H1 (cell line): Measurements from ENCODE around the gene MSI2. TPM values are rescaled to one million over a fixed set of nuclear protein-coding genes. Genes with fewer than 3 reads are reported as not detected.

ENCODE experiments used
- CTCF ChIA-PET: fragments of 300-600 bp; sonication (Branson Sonifier 250); formaldehyde crosslinking; loops from one replicate; lab custom pipeline; 2021; ENCODE audit not compliant: partially characterized antibody; lab: Charles Lee
- POLR2A ChIA-PET: fragments of 300-600 bp; sonication (Branson Sonifier 250); formaldehyde crosslinking; loops from one replicate; lab custom pipeline; 2021; ENCODE audit warnings: inconsistent platforms; ENCODE audit not compliant: partially characterized antibody; lab: Charles Lee
- DNase-seq, 2 experiments: peaks; one replicate each; pipeline versions ENCODE4 v3.0.0 to v3.0.0-alpha.2; 2010 to 2022; ENCODE audit warnings: low spot score in 2 of 2, low read depth in 1 of 2, mixed read lengths in 1 of 2
- FAIRE-seq: peaks from 2 replicates; lab custom pipeline; 2011; peaks lifted over from hg19 to GRCh38; lab: Jason Lieb, UNC
- H2AFZ ChIP-seq: 2 replicates; pipeline ENCODE4 v1.8.1; 2012; ENCODE audit warnings: low read length, inconsistent platforms
- H2AK5ac ChIP-seq: 2 replicates; pipeline ENCODE4 v1.6.1; 2013; ENCODE audit warnings: low read depth, low read length
- H2BK120ac ChIP-seq: replicated peaks from 2 replicates; pipeline ENCODE3; 2013; ENCODE audit warnings: low read depth, low read length, inconsistent platforms
- H2BK12ac ChIP-seq: 2 replicates; pipeline ENCODE4 v1.6.1; 2013; ENCODE audit warnings: low read depth, low read length
- H2BK15ac ChIP-seq: 2 replicates; pipeline ENCODE4 v1.6.1; 2013; ENCODE audit warnings: low read length
- H2BK20ac ChIP-seq: 2 replicates; pipeline ENCODE4 v1.6.1; 2013; ENCODE audit warnings: low read length
- H2BK5ac ChIP-seq: 2 replicates; pipeline ENCODE4 v1.6.1; 2013; ENCODE audit warnings: low read depth, low read length
- H3K14ac ChIP-seq: 2 replicates; pipeline ENCODE4 v1.6.1; 2013; ENCODE audit warnings: inconsistent platforms; ENCODE audit not compliant: insufficient read length
- H3K18ac ChIP-seq: 2 replicates; pipeline ENCODE4 v1.6.1; 2013; ENCODE audit warnings: low read length; ENCODE audit errors: extremely low read depth
- H3K23ac ChIP-seq: 2 replicates; pipeline ENCODE4 v1.6.1; 2013; ENCODE audit warnings: inconsistent platforms; ENCODE audit not compliant: insufficient read length
- H3K23me2 ChIP-seq: 2 replicates; pipeline ENCODE4 v1.6.1; 2013; ENCODE audit warnings: low read depth, low read length
- H3K27ac ChIP-seq: 2 replicates; pipeline ENCODE4 v1.6.1; 2011; ENCODE audit warnings: low read depth, low read length, inconsistent platforms
- H3K27me3 ChIP-seq, 4 experiments: replicated peaks in 1 of 4; 1 replicate in 1 of 4; 2 replicates in 3 of 4; pipeline versions ENCODE4 v1.6.1 to v1.8.1; 2011 to 2013; ENCODE audit warnings: low read length in 3 of 4, mild to moderate bottlenecking in 3 of 4, inconsistent platforms in 2 of 4, mixed read lengths in 2 of 4, moderate library complexity in 1 of 4; ENCODE audit not compliant: control insufficient read depth in 3 of 4, insufficient read depth in 3 of 4; ENCODE audit errors: extremely low read depth in 1 of 4
- H3K36me3 ChIP-seq, 4 experiments: 2 replicates each; pipeline versions ENCODE4 v1.6.1 to v1.8.1; 2011 to 2013; ENCODE audit warnings: mild to moderate bottlenecking in 4 of 4, low read length in 3 of 4, moderate library complexity in 2 of 4, control low read depth in 1 of 4, inconsistent platforms in 1 of 4; ENCODE audit not compliant: insufficient read depth in 4 of 4, control insufficient read depth in 2 of 4
- H3K4ac ChIP-seq: replicated peaks from 2 replicates; pipeline ENCODE3; 2013; ENCODE audit warnings: low read length, low read depth, mixed read lengths, inconsistent platforms; ENCODE audit not compliant: insufficient read length
- H3K4me1 ChIP-seq, 4 experiments: replicated peaks in 1 of 4; 1 replicate in 1 of 4; 2 replicates in 3 of 4; pipeline versions ENCODE4 v1.6.1 to v1.8.1; 2011 to 2013; ENCODE audit warnings: low read length in 3 of 4, inconsistent platforms in 2 of 4, mixed read lengths in 1 of 4; ENCODE audit not compliant: insufficient read depth in 4 of 4, control insufficient read depth in 3 of 4
- H3K4me2 ChIP-seq, 2 experiments: 2 replicates each; pipeline versions ENCODE4 v1.6.1 to v1.8.1; 2011 to 2013; ENCODE audit warnings: low read depth in 2 of 2, low read length in 2 of 2, control low read depth in 1 of 2, inconsistent platforms in 1 of 2, mild to moderate bottlenecking in 1 of 2; ENCODE audit not compliant: insufficient read depth in 1 of 2
- H3K4me3 ChIP-seq, 4 experiments: fragments of 200-600, 300-600 bp in 1 of 4; sonication (generic), shearing (Covaris generic), sonication (Bioruptor Twin) in 1 of 4; 2 replicates each; pipeline versions ENCODE4 v1.5.1 to v1.8.1; 2011 to 2016; ENCODE audit warnings: low read length in 4 of 4, low read depth in 3 of 4, control low read depth in 2 of 4, inconsistent platforms in 2 of 4, mild to moderate bottlenecking in 2 of 4, mixed read lengths in 1 of 4, moderate library complexity in 1 of 4; ENCODE audit not compliant: insufficient read depth in 2 of 4; ENCODE audit errors: extremely low read depth in 1 of 4
- H3K56ac ChIP-seq: replicated peaks from 2 replicates; pipeline ENCODE3; 2013; ENCODE audit warnings: low read depth, mild to moderate bottlenecking, mixed read lengths, low read length, inconsistent platforms; ENCODE audit not compliant: insufficient read length
- H3K79me1 ChIP-seq: 2 replicates; pipeline ENCODE4 v1.6.1; 2013; ENCODE audit warnings: low read depth, low read length, control low read depth
- H3K79me2 ChIP-seq, 2 experiments: 2 replicates each; pipeline versions ENCODE4 v1.6.1 to v1.8.1; 2012 to 2013; ENCODE audit warnings: low read length in 2 of 2, mild to moderate bottlenecking in 2 of 2, inconsistent platforms in 1 of 2; ENCODE audit not compliant: insufficient read depth in 2 of 2, control insufficient read depth in 1 of 2
- H3K9ac ChIP-seq, 4 experiments: replicated peaks in 1 of 4; 1 replicate in 1 of 4; 2 replicates in 3 of 4; pipeline versions ENCODE4 v1.6.1 to v1.8.1; 2011 to 2013; ENCODE audit warnings: low read depth in 3 of 4, low read length in 3 of 4, control low read depth in 2 of 4, mild to moderate bottlenecking in 2 of 4, moderate library complexity in 2 of 4, inconsistent platforms in 1 of 4; ENCODE audit errors: extremely low read depth in 1 of 4
- H3K9me3 ChIP-seq, 2 experiments: 2 replicates each; pipeline versions ENCODE4 v1.6.1 to v1.8.1; 2012 to 2013; ENCODE audit warnings: mild to moderate bottlenecking in 2 of 2, moderate library complexity in 2 of 2, control low read depth in 1 of 2, inconsistent platforms in 1 of 2, low read depth in 1 of 2, low read length in 1 of 2, mixed read lengths in 1 of 2; ENCODE audit not compliant: insufficient read depth in 2 of 2
- H4K20me1 ChIP-seq, 2 experiments: replicated peaks in 1 of 2; 2 replicates each; pipeline versions ENCODE3 to v1.8.1; 2011 to 2013; ENCODE audit warnings: inconsistent platforms in 2 of 2, low read length in 2 of 2, mild to moderate bottlenecking in 1 of 2; ENCODE audit not compliant: insufficient read depth in 2 of 2, control insufficient read depth in 1 of 2
- H4K5ac ChIP-seq: 2 replicates; pipeline ENCODE4 v1.6.1; 2013; ENCODE audit warnings: low read length, low read depth, mixed read lengths, inconsistent platforms; ENCODE audit not compliant: insufficient read length
- H4K8ac ChIP-seq: 2 replicates; pipeline ENCODE4 v1.8.0; 2013; ENCODE audit warnings: mild to moderate bottlenecking, moderate library complexity, low read length, inconsistent platforms; ENCODE audit not compliant: insufficient read depth; ENCODE audit errors: extremely low read depth
- H4K91ac ChIP-seq: replicated peaks from 2 replicates; pipeline ENCODE3; 2013; ENCODE audit warnings: low read length, mixed read lengths, inconsistent platforms; ENCODE audit not compliant: insufficient read length
- ASH2L ChIP-seq: fragments of 200-600, 300-600 bp; sonication (generic); IDR thresholded peaks from one replicate; pipeline ENCODE4 v1.7.1; 2017; ENCODE audit warnings: low read length
- HDAC6 ChIP-seq: IDR thresholded peaks from one replicate; pipeline ENCODE4 v1.7.1; 2012; ENCODE audit warnings: low read depth, mild to moderate bottlenecking, inconsistent platforms, low read length, moderate library complexity
- MAFK ChIP-seq: IDR thresholded peaks from 2 replicates; pipeline ENCODE4 v1.6.1; 2012; ENCODE audit warnings: low read depth, mild to moderate bottlenecking, improper control_type of control experiment, low read length
- POLR2A ChIP-seq, 2 experiments: IDR thresholded peaks; 1 replicate in 1 of 2; 2 replicates in 1 of 2; pipeline ENCODE4 v1.6.1; 2011; ENCODE audit warnings: low read depth in 2 of 2, low read length in 2 of 2, mild to moderate bottlenecking in 2 of 2; ENCODE audit errors: control extremely low read depth in 1 of 2
- RNF2 ChIP-seq: fragments of 200-900, 300-1000 bp; sonication (generic); IDR thresholded peaks from 2 replicates; pipeline ENCODE4 v1.7.1; 2016; ENCODE audit warnings: borderline replicate concordance, low read depth, mild to moderate bottlenecking, antibody characterized with exemption, low read length; ENCODE audit not compliant: poor library complexity, severe bottlenecking; ENCODE audit errors: missing control alignments
- SRF ChIP-seq: IDR thresholded peaks from 2 replicates; pipeline ENCODE4 v1.6.1; 2011; ENCODE audit warnings: mild to moderate bottlenecking, low read depth, low read length, moderate library complexity
- SUZ12 ChIP-seq: fragments of 200-600 bp; sonication (generic); IDR thresholded peaks from 2 replicates; pipeline ENCODE4 v1.6.1; 2012; ENCODE audit warnings: mild to moderate bottlenecking, inconsistent platforms, low read length, moderate library complexity, mixed read lengths
- WGBS, 2 experiments: shearing (Covaris generic) in 1 of 2; methylation state at CpG; one replicate each; pipeline versions ENCODE4 v1.1.6 to v1.1.7; 2013 to 2015; ENCODE audit warnings: low lambda C conversion rate in 2 of 2, mixed read lengths in 2 of 2, inconsistent platforms in 1 of 2, low coverage in 1 of 2, missing lambda C conversion rate in 1 of 2; ENCODE audit not compliant: insufficient replicate concordance in 2 of 2, insufficient coverage in 1 of 2, insufficient read length in 1 of 2; ENCODE audit errors: extremely low coverage in 1 of 2, missing lambda C conversion rate in 1 of 2; 5-methylcytosine and 5-hydroxymethylcytosine counted together
- polyA plus RNA-seq, 7 experiments: library from polyadenylated mRNA; depleted of rRNA in 3 of 7; stranded (reverse) in 5 of 7; unstranded in 2 of 7; fragments of >200 nt in 5 of 7; fragments of 200-250 nt in 2 of 7; gene quantifications; 1 replicate in 5 of 7; 2 replicates in 1 of 7; 4 replicates in 1 of 7; pipeline versions ENCODE4 v1.2.1 to v1.2.3, GENCODE V29; 2011 to 2013; ENCODE audit warnings: missing spikeins in 2 of 7, mixed read lengths in 2 of 7
- total RNA-seq: library from RNA; stranded (reverse); fragmentation: NEBNext Ultra II Directional; extraction: Animal tissue kit (Norgen Biotek cat#: 25700); gene quantifications from 2 replicates; pipeline ENCODE4 v1.2.1, GENCODE V29; 2021

The MSI2 gene
- total and polyA plus RNA-seq, 2 of the 8 experiments (the other 6 are each of a cell fraction or from before 2014, with no cell fraction given) = 36.7 to 80.6 TPM

- H3K23me2 ChIP-seq = no peaks in the 10 kb centered on the region
Measured at GRCh38 chr17:57551321-57552079, 295.2 kb downstream of the MSI2 start.

More at GRCh38 chr17:57551321-57552079, 295.2 kb downstream of the MSI2 start:
- peak overlapping the region; percentile 45; the same call in 1 of the 2 replicates for H2AK5ac ChIP-seq
- TF ChIP-seq POLR2A (IDR thresholded peaks at IDR 0.05; ENCODE audit: control extremely low read depth in 1 of 2, low read depth in 2 of 2, low read length in 2 of 2) (no peak), RNF2 (no peak), SRF (no peak), ASH2L (no peak), MAFK (no peak), SUZ12 (no peak), HDAC6 (no peak)
- FAIRE-seq = no peak
- H4K8ac ChIP-seq = no peak overlapping the region
- H3K18ac ChIP-seq = peak overlapping the region; percentile 86; the same call in 1 of the 2 replicates
- no peak overlapping the region for H3K23ac ChIP-seq
- no peaks in the 10 kb centered on the region for H3K27me3 ChIP-seq
- no peak overlapping the region for H2BK5ac ChIP-seq
- no peak for DNase-seq
- WGBS, 2 experiments = 77% methylated on average over 14 of the region's 14 CpGs; no CpG with 5 or more reads in 1 of the 2 experiments
- H4K91ac ChIP-seq = no peak overlapping the region
- H3K4me2 ChIP-seq = peak overlapping the region in 1 of 2 experiments; percentile 18; a peak in 1 of 4 replicates
- H3K4me1 ChIP-seq = peaks cover 8 to 48% (median 25%) of the 10 kb centered on the region in 4 experiments
- no peak overlapping the region for H3K4ac ChIP-seq
- peak overlapping the region; percentile 67; the same call in 1 of the 2 replicates for H2BK20ac ChIP-seq
- peak overlapping the region; percentile 29; the same call in 1 of the 2 replicates for H3K27ac ChIP-seq
- H2BK15ac ChIP-seq = no peak overlapping the region
- H3K4me3 ChIP-seq = no peak overlapping the region
- H2BK12ac ChIP-seq = peak overlapping the region; percentile 78; the same call in 1 of the 2 replicates
- H3K9ac ChIP-seq = no peak overlapping the region; a peak in 1 of 7 replicates
- H3K36me3 ChIP-seq = no peaks in the 10 kb centered on the region
- H3K9me3 ChIP-seq = no peaks in the 10 kb centered on the region
- no peak overlapping the region for H2AFZ ChIP-seq
- no peak overlapping the region for H3K14ac ChIP-seq
- peaks cover 0 to 5% of the 10 kb centered on the region in 2 experiments; a peak in 1 of 4 replicates for H3K79me2 ChIP-seq
- H3K56ac ChIP-seq = no peak overlapping the region
- H4K20me1 ChIP-seq = peaks cover 10 to 12% of the 10 kb centered on the region in 2 experiments
- H2BK120ac ChIP-seq = no peak overlapping the region
- POLR2A ChIA-PET = interaction anchor here (0.9 to 1.5 kb wide), 5 partner anchors 13 to 283 kb away, joined by 3 to 5 read pairs (median 3); no protein-coding TSS in a partner anchor
- CTCF ChIA-PET = interaction anchor here (0.6 to 6.4 kb wide), 36 partner anchors 9 to 563 kb away, joined by 3 to 98 read pairs (median 4); no protein-coding TSS in a partner anchor
- H4K5ac ChIP-seq = no peak overlapping the region
- H3K79me1 ChIP-seq = peaks cover 2% of the 10 kb centered on the region; the same call in 1 of the 2 replicates
